ENCODE data around the gene RAPGEF2.

GRCh38 chr4:159097785-159098184 is 5.1 kb upstream of the RAPGEF2 start:
- TF ChIP-seq POLR2AphosphoS5 (IDR thresholded peaks at IDR 0.05; ENCODE audit: low read depth), result no peak
- TF ChIP-seq EZH2 (IDR thresholded peaks at IDR 0.05; ENCODE audit: low read depth, unreplicated experiment), result no peak
- TF ChIP-seq, protein P1, sequence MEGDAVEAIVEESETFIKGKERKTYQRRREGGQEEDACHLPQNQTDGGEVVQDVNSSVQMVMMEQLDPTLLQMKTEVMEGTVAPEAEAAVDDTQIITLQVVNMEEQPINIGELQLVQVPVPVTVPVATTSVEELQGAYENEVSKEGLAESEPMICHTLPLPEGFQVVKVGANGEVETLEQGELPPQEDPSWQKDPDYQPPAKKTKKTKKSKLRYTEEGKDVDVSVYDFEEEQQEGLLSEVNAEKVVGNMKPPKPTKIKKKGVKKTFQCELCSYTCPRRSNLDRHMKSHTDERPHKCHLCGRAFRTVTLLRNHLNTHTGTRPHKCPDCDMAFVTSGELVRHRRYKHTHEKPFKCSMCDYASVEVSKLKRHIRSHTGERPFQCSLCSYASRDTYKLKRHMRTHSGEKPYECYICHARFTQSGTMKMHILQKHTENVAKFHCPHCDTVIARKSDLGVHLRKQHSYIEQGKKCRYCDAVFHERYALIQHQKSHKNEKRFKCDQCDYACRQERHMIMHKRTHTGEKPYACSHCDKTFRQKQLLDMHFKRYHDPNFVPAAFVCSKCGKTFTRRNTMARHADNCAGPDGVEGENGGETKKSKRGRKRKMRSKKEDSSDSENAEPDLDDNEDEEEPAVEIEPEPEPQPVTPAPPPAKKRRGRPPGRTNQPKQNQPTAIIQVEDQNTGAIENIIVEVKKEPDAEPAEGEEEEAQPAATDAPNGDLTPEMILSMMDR (conservative IDR thresholded peaks at IDR 0.05; ENCODE audit: low read depth in 2 of 2), result no peak
- TF ChIP-seq EZH2phosphoT487 (IDR thresholded peaks at IDR 0.05; ENCODE audit: unreplicated experiment), result no peak
